Osteoblast (primary cell): ENCODE measurements around the gene C16orf54. TPM values are rescaled to one million over a fixed set of nuclear protein-coding genes. Genes with fewer than 3 reads are reported as not detected.
"Not testable (repeated sequence)": the region's sequence is repeated elsewhere in the genome, so short reads cannot be mapped to it uniquely, and the experiment has no call there.

Experiments
- DNase-seq: peaks from one replicate; pipeline ENCODE4 v3.0.0; 2011; ENCODE audit warnings: low spot score, mixed read lengths; ENCODE audit not compliant: insufficient read length; ENCODE audit errors: missing footprints
- H2AFZ ChIP-seq: 2 replicates; pipeline ENCODE4 v1.6.0; 2011; ENCODE audit warnings: mild to moderate bottlenecking, low read length
- H3K27ac ChIP-seq: 2 replicates; pipeline ENCODE4 v1.5.1; 2011; ENCODE audit warnings: mild to moderate bottlenecking, low read depth, low read length, moderate library complexity
- H3K27me3 ChIP-seq: 2 replicates; pipeline ENCODE4 v1.6.0; 2012; ENCODE audit warnings: mild to moderate bottlenecking, control low read depth, inconsistent platforms, low read length, moderate library complexity; ENCODE audit not compliant: insufficient read depth
- H3K36me3 ChIP-seq: 2 replicates; pipeline ENCODE4 v1.5.1; 2011; ENCODE audit warnings: mild to moderate bottlenecking, low read length, control low read depth, moderate library complexity; ENCODE audit not compliant: insufficient read depth
- H3K4me1 ChIP-seq: 2 replicates; pipeline ENCODE4 v1.5.1; 2011; ENCODE audit warnings: mild to moderate bottlenecking, low read length, control low read depth, moderate library complexity; ENCODE audit not compliant: insufficient read depth
- H3K4me2 ChIP-seq: 2 replicates; pipeline ENCODE4 v1.6.0; 2011; ENCODE audit warnings: mild to moderate bottlenecking, low read length; ENCODE audit not compliant: insufficient read depth
- H3K4me3 ChIP-seq: fragments of 200-600 bp; sonication (generic); 3 replicates; pipeline ENCODE4 v1.5.1; 2012; ENCODE audit warnings: mild to moderate bottlenecking, low read length, inconsistent platforms; ENCODE audit not compliant: insufficient read depth
- H3K79me2 ChIP-seq: 2 replicates; pipeline ENCODE4 v1.6.0; 2012; ENCODE audit warnings: mild to moderate bottlenecking, low read length, control low read depth, inconsistent platforms; ENCODE audit not compliant: insufficient read depth
- H3K9me3 ChIP-seq: 2 replicates; pipeline ENCODE4 v1.5.1; 2011; ENCODE audit warnings: low read depth, low read length, control low read depth
- H4K20me1 ChIP-seq: 2 replicates; pipeline ENCODE4 v1.6.0; 2012; ENCODE audit warnings: mild to moderate bottlenecking, low read length, control low read depth; ENCODE audit not compliant: insufficient read depth
- total RNA-seq: library from RNA; depleted of rRNA; stranded (reverse); fragments of >200 nt; gene quantifications from 2 replicates; pipeline ENCODE4 v1.2.3, GENCODE V29; 2012
- TF ChIP-seq, protein P1 (sequence below): IDR thresholded peaks from 2 replicates; pipeline ENCODE4 v1.5.1; 2011; ENCODE audit warnings: mild to moderate bottlenecking, low read depth, low read length, moderate library complexity; ENCODE audit errors: extremely low read depth

Gene C16orf54
- total RNA-seq, 1 donor: 0.72 TPM

DNA sequence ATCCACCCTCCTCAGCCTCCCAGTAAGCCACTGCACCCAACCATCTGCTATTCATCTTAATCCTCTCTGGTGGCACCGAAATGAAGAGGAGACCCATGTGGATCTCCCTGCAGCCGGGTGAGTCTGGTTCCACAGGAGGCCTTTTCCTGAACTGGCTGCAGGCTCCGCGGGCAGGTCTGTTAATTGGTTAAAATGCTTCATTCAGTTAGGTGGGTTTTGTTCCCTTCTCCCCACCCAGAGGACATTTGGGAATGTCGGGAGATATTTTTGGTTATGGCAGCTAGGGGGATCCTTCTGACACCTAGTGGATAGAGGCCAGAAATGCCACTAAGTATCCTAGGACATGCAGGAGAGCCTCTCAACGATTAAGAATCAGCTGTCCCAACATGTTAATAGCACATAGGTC, 16.7 kb downstream of the C16orf54 start:
- Histone ChIP-seq H3K4me1 (no peaks in the 10 kb centered on the region), H3K4me3 (peak overlapping the region; percentile 38), H3K27ac (no peak overlapping the region), H3K9me3 (no peaks in the 10 kb centered on the region), H2AFZ (peak overlapping the region; percentile 85), H3K79me2 (no peaks in the 10 kb centered on the region), H3K27me3 (peaks cover 5% of the 10 kb centered on the region), H4K20me1 (no peaks in the 10 kb centered on the region), H3K36me3 (no peaks in the 10 kb centered on the region), H3K4me2 (peak overlapping the region; percentile 69)
- peak; percentile 84 for DNase-seq
- TF ChIP-seq, protein P1, sequence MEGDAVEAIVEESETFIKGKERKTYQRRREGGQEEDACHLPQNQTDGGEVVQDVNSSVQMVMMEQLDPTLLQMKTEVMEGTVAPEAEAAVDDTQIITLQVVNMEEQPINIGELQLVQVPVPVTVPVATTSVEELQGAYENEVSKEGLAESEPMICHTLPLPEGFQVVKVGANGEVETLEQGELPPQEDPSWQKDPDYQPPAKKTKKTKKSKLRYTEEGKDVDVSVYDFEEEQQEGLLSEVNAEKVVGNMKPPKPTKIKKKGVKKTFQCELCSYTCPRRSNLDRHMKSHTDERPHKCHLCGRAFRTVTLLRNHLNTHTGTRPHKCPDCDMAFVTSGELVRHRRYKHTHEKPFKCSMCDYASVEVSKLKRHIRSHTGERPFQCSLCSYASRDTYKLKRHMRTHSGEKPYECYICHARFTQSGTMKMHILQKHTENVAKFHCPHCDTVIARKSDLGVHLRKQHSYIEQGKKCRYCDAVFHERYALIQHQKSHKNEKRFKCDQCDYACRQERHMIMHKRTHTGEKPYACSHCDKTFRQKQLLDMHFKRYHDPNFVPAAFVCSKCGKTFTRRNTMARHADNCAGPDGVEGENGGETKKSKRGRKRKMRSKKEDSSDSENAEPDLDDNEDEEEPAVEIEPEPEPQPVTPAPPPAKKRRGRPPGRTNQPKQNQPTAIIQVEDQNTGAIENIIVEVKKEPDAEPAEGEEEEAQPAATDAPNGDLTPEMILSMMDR: peak; percentile 75

- H3K27me3 ChIP-seq: peaks cover 5% of the 10 kb centered on the region
- no peak overlapping the region for H3K4me2 ChIP-seq
- DNase-seq: no peak
- no peaks in the 10 kb centered on the region for H4K20me1 ChIP-seq
- no peaks in the 10 kb centered on the region for H3K9me3 ChIP-seq
- H3K4me1 ChIP-seq: no peaks in the 10 kb centered on the region
- no peak overlapping the region for H2AFZ ChIP-seq
- TF ChIP-seq, protein P1: no peak
- no peak overlapping the region for H3K27ac ChIP-seq
- no peaks in the 10 kb centered on the region for H3K36me3 ChIP-seq
- H3K79me2 ChIP-seq: no peaks in the 10 kb centered on the region
- no peak overlapping the region for H3K4me3 ChIP-seq
These were observed 18.3 kb downstream of the C16orf54 start for GRCh38 chr16:29727452-29727851.

DNA sequence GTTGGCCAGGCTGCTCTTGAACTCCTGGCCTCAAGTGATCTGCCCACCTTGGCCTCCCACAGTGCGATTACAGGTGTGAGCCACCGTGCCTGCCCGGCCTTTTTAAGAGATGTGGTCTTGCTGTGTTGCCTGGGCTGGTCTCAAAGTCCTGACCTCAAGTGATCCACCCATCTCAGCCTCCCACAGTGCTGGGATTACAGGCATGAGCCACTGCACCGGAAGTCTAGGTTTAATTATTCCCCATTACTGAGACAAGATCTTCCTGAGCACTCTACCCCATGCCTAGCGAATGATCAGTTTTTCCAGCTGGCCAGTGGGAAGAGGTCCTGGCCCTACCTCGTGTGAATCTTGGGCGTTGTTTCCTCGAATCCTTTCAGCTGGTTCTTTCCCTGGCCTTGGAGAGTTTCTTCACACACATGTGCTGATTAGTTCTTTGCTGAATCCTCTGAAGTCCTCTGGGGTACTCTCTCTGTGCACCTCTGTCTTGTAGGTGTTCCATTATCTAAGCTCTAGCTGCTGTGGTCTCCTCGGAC, 18.9 kb downstream of the C16orf54 start:
- H3K27ac ChIP-seq: no peak overlapping the region
- no peak overlapping the region for H2AFZ ChIP-seq
- H4K20me1 ChIP-seq: no peaks in the 10 kb centered on the region
- peaks cover 5% of the 10 kb centered on the region for H3K27me3 ChIP-seq
- TF ChIP-seq, protein P1: no peak
- no peaks in the 10 kb centered on the region for H3K36me3 ChIP-seq
- no peaks in the 10 kb centered on the region for H3K9me3 ChIP-seq
- H3K4me1 ChIP-seq: no peaks in the 10 kb centered on the region
- H3K4me3 ChIP-seq: no peak overlapping the region
- no peaks in the 10 kb centered on the region for H3K79me2 ChIP-seq
- DNase-seq: no peak
- no peak overlapping the region for H3K4me2 ChIP-seq

DNA sequence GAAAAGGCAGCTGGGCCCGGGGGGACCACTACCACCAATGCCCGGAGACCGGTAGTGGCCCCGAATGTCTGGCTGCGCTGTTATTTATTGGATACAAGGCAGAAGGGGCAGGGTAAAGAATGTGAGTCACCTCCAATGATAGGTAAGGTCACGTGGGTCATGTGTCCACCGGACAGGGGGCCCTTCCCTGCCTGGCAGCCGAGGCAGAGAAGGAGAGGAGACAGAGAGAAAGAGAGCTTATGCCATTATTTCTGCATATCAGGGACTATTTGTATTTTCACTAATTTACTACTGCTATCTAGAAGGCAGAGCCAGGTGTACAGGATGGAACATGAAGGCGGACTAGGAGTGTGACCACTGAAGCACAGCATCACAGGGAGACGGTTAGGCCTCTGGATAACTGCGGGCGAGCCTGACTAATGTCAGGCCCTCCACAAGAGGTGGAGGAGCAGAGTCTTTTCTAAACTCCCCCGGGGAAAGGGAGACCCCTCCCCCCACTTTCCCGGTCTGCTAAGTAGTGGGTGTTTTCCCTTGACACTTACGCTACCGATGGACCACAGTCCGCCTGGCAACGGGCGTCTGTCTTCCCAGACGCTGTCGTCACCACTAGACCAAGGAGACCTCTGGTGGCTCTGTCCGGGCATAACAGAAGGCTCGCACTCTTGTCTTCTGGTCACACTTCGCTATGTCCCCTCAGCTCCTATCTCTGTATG, 24.5 kb downstream of the C16orf54 start:
- H3K79me2 ChIP-seq, H3K9me3 ChIP-seq, H3K27me3 ChIP-seq, H3K4me1 ChIP-seq, H3K27ac ChIP-seq, H4K20me1 ChIP-seq, H3K36me3 ChIP-seq, DNase-seq: not testable (repeated sequence)
- Histone ChIP-seq H2AFZ (peak overlapping the region; percentile 51), H3K4me3 (peak overlapping the region; percentile 29), H3K4me2 (peak overlapping the region; percentile 37)
- TF ChIP-seq, protein P1: peak; percentile 46
